Rectal smooth muscle tissue (tissue), 1 donor: Measurements from ENCODE around the gene PTPN14.

ENCODE experiments used
- H3K27ac ChIP-seq: one replicate; pipeline ENCODE4 v1.7.0; 2013; ENCODE audit warnings: low read depth, low read length, inconsistent platforms
- H3K27me3 ChIP-seq: one replicate; pipeline ENCODE4 v1.7.0; 2013; ENCODE audit warnings: low read length; ENCODE audit not compliant: control insufficient read depth, insufficient read depth
- H3K36me3 ChIP-seq: one replicate; pipeline ENCODE4 v1.7.0; 2013; ENCODE audit warnings: low read length; ENCODE audit not compliant: control insufficient read depth, insufficient read depth
- H3K4me1 ChIP-seq: one replicate; pipeline ENCODE4 v1.7.0; 2013; ENCODE audit warnings: low read length; ENCODE audit not compliant: control insufficient read depth, insufficient read depth
- H3K4me3 ChIP-seq: one replicate; pipeline ENCODE4 v1.7.0; 2013; ENCODE audit warnings: low read length
- H3K9ac ChIP-seq: one replicate; pipeline ENCODE4 v1.7.0; 2013; ENCODE audit warnings: low read length

Gene PTPN14

DNA sequence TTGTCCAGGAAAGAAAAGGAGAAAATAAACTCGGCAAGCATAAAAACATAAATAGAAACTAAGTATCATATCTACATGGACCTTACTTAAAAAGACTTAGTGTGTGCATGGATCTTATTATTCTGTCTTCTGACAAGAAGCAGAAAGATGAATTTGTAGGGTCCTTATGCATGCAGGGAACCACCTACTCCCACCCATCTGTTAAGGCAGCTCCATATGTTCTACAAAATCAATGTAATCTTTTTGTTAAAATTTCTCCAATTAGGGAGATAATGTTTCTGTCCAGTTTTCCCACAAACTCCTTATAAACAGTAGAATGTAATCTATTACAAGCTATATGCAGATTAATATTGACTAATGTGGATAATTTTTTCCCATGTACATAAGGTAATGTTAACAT is 13.9 kb upstream of the PTPN14 start:
- H3K4me3 ChIP-seq = no peak overlapping the region

DNA sequence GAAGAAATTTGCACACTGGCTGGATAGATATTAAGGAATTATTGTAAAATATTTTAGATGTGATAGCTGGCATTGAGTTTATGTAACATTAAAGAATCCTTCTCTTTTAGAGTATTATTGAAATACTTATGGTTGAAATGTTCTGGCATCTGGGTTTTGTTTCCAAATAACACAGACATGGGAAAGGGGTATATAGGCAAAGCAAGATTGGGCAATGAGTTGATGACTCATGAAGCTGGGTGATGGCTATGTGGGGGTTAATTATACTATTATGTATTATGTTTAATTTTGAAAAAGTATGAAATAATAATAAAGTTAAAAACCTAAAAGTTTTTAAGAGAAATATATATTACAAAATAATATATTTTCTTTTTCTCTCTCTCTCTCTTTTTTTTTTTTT is 12.5 kb upstream of the PTPN14 start:
- no peaks in the 10 kb centered on the region for H3K27me3 ChIP-seq
- H3K4me3 ChIP-seq = no peak overlapping the region
- H3K4me1 ChIP-seq = no peaks in the 10 kb centered on the region

More for the DNA sequence above, 13.9 kb upstream of the PTPN14 start:
- Histone ChIP-seq H3K9ac (no peak overlapping the region), H3K4me1 (no peaks in the 10 kb centered on the region), H3K27ac (no peak overlapping the region), H3K36me3 (no peaks in the 10 kb centered on the region), H3K27me3 (no peaks in the 10 kb centered on the region)

GRCh38 chr1:214557952-214558735 is 6.7 kb upstream of the PTPN14 start:
- no peak overlapping the region for H3K9ac ChIP-seq
- no peak overlapping the region for H3K4me3 ChIP-seq
- H3K27ac ChIP-seq = no peak overlapping the region
- no peaks in the 10 kb centered on the region for H3K4me1 ChIP-seq
- H3K27me3 ChIP-seq = no peaks in the 10 kb centered on the region
- H3K36me3 ChIP-seq = no peaks in the 10 kb centered on the region

More for the DNA sequence above, 12.5 kb upstream of the PTPN14 start:
- H3K9ac ChIP-seq = no peak overlapping the region
- no peak overlapping the region for H3K27ac ChIP-seq
- no peaks in the 10 kb centered on the region for H3K36me3 ChIP-seq

DNA sequence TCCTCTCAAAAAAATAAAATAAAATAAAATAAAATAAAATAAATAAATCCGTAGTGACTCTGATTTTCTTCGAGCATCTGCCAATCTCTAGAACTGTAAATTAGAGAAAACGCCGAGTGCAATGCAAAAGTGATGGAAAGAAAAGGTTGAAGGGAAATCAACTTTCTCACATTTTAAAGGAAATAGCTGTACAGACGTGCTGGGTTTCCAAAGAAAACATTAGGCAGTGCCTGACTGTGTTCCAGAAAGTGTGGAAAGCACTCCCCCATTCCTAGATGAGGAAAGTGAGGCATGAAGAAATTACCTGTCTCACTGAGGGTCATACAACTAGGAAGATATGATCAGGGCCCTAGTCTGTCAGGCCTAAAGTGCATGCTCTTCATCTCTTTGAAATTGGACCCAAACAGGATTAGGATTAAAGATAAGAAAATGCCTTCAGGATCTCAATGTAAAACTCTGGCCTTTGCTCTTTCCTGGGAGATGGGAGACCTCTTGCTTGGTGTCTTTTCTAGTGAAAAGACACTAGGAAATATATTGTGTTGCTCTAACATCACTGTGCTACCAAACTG is 1.8 kb upstream of the PTPN14 start:
- Histone ChIP-seq H3K4me3 (no peak overlapping the region), H3K9ac (no peak overlapping the region), H3K36me3 (no peaks in the 10 kb centered on the region), H3K4me1 (peaks cover 19% of the 10 kb centered on the region), H3K27ac (no peak overlapping the region), H3K27me3 (no peaks in the 10 kb centered on the region)

DNA sequence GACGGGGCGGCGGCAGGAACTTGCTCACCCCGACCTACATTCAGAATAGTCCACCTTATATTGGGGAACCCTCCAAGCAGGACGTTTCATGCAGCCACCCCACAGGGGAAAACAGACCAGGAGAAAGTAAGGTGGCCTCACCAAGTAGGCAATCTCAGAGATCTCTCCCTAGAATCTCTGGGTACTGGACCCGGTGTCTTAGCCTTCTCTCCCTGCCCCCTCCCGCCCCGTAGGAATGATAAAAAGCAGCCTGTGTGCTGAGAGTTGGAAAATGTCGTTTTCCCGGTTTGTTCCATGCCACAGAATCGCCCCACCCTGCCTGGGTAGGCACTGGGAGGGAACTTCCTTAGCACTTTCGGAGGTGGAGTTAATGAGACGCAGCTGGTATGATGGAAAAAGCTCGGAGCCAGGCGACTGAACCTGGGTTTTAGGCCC is 789 bp upstream of the PTPN14 start:
- H3K36me3 ChIP-seq = no peaks in the 10 kb centered on the region
- peak overlapping the region; percentile 93 for H3K27ac ChIP-seq
- H3K4me3 ChIP-seq = peak overlapping the region; percentile 75
- peak overlapping the region; percentile 57 for H3K9ac ChIP-seq
- H3K4me1 ChIP-seq = peaks cover 22% of the 10 kb centered on the region
- no peaks in the 10 kb centered on the region for H3K27me3 ChIP-seq

DNA sequence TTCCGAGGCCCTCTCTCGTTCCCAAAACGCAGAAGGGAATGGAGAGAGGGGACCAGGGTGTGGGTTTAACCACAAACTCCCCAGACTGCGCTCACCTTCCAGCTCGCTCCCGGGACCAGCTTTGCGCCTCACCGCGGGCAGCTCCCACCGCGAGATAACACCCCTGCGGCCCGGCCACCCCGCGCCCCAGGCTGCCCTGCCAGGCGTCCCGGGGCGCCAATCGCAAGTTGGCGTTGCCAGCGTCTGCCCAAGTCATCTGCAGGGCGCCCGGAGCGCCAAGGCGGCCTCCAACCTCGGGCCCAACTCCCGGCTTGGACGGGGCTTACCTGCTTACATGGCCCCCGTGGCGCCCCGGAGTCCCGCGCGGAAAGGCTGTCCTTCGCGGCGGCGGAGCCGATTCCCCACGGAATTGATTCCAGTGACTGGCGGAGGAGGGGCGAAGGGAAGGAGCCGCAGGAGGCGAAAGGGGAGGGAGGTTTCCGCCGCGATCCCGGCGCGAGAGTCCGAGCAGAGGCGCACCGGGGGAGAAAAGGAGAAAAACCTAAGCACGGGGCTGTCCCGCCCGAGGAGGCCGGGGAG is 456 bp downstream of the PTPN14 start:
- H3K36me3 ChIP-seq = no peaks in the 10 kb centered on the region
- H3K4me3 ChIP-seq = peak overlapping the region; percentile 75
- peaks cover 22% of the 10 kb centered on the region for H3K4me1 ChIP-seq
- peak overlapping the region; percentile 94 for H3K9ac ChIP-seq
- H3K27me3 ChIP-seq = no peaks in the 10 kb centered on the region
- peak overlapping the region; percentile 90 for H3K27ac ChIP-seq

- Histone ChIP-seq H3K9ac (peak overlapping the region; percentile 94), H3K4me1 (peaks cover 22% of the 10 kb centered on the region), H3K27ac (peak overlapping the region; percentile 90), H3K36me3 (no peaks in the 10 kb centered on the region), H3K4me3 (peak overlapping the region; percentile 75), H3K27me3 (no peaks in the 10 kb centered on the region)
Measured at GRCh38 chr1:214550013-214550856, 1.2 kb downstream of the PTPN14 start.

DNA sequence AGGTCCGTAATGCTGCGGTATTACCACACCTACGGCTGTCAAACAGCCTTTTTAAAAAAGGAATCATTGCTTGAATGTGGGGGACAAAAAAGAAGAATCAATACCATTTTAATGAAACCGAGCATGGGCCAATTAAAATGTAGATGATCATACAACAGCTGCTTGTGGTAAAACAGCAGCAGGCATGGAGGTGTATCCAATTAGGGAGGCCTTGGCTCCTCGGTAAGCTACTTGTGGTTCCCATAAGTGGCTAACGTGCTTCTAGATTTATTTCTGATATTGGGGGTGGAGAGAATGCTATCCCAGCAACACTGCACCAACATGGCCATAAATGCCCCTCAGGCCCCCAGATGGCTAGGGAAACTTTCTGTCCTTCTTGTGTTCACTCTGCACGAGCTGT is 1.8 kb downstream of the PTPN14 start:
- H3K27ac ChIP-seq = no peak overlapping the region

DNA sequence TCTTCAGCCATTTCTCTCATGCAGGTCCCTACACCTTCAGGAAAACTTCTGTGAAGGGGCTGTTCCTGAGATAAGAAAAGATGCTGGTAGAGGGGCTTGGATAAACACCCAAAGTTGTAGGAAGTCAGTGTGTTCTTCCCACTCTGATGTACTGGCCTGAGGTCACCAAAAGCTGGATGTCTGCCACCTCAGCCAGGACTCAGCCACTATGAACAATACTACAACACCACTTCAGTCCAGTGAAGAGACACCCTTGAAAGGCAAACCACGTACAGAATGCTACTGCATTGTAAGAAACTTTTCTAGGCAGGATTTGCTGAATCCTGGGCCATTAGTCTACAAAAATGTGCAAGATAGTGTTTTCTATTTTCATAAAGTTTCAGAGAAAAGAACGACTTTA is 2.4 kb downstream of the PTPN14 start:
- Histone ChIP-seq H3K4me3 (peak overlapping the region; percentile 27), H3K4me1 (peaks cover 22% of the 10 kb centered on the region)

More for the DNA sequence above, 1.8 kb downstream of the PTPN14 start:
- H3K9ac ChIP-seq = no peak overlapping the region
- peak overlapping the region; percentile 75 for H3K4me3 ChIP-seq
- H3K4me1 ChIP-seq = peaks cover 22% of the 10 kb centered on the region
- no peaks in the 10 kb centered on the region for H3K27me3 ChIP-seq
- no peaks in the 10 kb centered on the region for H3K36me3 ChIP-seq

DNA sequence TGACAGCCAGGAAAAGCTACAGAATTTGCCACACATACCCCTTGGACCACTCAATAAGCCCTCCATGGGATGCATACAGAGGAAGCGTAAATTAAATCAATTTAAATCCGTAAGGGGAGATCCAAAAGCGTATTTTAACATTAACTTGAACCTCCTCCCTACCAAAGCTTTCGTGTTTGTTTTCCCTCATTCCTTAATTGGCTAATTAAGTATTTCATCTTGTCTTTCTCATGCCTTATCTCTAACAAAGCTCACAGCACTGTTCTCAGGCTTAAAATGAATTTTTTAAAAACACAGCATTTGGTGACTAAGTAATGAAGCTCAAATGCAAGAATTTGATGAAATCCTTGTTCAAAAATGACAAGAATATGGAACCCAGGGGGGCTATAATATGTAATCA is 3.1 kb downstream of the PTPN14 start:
- Histone ChIP-seq H3K36me3 (no peaks in the 10 kb centered on the region), H3K27me3 (no peaks in the 10 kb centered on the region), H3K4me3 (no peak overlapping the region), H3K27ac (no peak overlapping the region), H3K9ac (no peak overlapping the region), H3K4me1 (peaks cover 22% of the 10 kb centered on the region)

More for the DNA sequence above, 2.4 kb downstream of the PTPN14 start:
- Histone ChIP-seq H3K27ac (peak overlapping the region; percentile 9), H3K9ac (no peak overlapping the region), H3K36me3 (no peaks in the 10 kb centered on the region), H3K27me3 (no peaks in the 10 kb centered on the region)

DNA sequence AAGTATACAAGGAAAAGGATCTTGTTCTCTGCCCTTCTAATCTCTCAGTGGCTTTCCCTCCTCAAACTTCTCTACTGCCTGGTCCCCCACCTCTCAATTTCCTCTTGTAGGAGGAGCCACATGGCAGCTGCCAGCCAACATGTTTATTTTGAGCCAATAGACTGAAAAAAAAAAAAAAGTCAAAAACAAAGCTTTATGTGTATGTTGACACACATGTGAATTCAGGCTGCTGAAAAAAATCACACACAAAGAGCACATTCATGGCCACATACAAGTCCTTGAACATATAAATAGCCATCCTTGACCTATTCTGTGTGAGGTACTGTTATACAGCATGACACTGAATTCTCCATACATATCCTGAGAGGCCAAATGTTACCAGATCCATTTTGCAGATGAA is 3.7 kb downstream of the PTPN14 start:
- Histone ChIP-seq H3K9ac (no peak overlapping the region), H3K27ac (no peak overlapping the region), H3K36me3 (no peaks in the 10 kb centered on the region), H3K4me3 (no peak overlapping the region), H3K27me3 (no peaks in the 10 kb centered on the region), H3K4me1 (peaks cover 22% of the 10 kb centered on the region)
